Fibroblast of skin of right biceps (primary cell): ENCODE results near the gene SAMD4B.
"Not testable (repeated sequence)": the region's sequence is repeated elsewhere in the genome, so short reads cannot be mapped to it uniquely, and the experiment has no call there.

ENCODE experiments used
- DNase-seq: peaks from one replicate; pipeline ENCODE4 v3.0.0-alpha.2; 2013

The SAMD4B gene

DNA sequence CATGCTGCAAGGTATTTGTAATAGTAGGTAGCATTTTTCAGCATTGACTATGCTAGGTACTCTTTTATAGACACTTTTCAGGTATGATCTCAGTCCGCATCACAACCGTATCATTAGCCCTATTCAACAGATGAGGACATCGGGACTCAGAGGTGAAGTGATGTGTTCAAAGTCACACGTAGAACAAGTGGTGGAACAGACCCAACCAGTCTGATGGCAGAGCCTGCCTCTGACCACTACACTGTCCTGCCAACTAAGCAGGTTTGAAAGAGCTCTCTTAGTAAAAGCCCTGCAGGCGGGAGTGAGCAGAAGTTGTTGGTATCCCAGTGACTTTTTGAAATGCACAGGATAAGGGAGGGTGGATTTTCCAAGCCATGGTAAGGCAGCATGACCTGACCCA lies 28.5 kb downstream of the SAMD4B start:
- no peak for DNase-seq

DNA sequence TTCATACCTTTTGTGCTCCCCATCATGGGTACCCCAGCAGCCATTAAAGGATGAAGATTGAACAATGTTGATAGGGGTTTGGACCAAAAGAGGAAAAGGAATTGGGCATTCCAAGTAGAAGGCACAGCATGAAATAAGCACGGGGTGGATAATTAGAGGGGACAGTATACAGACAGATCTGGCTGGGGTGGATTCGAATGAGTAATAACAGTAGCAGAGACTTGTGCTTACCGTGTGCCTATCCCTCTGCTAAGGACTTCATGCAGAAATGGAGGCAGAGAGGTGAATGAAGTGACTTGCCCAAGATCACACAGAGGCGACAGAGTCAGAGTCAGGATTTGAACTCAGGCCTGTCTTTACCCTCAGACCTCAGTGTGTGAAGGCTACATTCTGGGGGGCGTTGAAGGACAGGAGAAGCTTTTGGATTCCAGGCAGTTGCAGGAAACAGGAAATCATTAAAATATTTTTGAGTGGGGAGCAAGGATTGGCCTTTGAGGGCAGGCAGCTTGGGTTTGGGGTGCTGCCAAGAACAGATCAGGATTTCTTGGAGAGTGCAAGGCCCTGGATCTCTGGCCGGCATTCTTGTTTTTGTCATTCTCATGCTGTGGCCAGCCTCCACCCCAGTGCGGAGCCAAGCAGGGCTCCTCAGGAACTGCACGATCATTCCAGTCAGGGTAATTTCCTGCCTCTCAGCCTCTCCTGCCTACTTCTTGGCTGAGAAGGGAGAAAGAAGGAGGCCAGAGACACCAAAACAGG lies 30.0 kb downstream of the SAMD4B start:
- DNase-seq = peak; percentile 97

DNA sequence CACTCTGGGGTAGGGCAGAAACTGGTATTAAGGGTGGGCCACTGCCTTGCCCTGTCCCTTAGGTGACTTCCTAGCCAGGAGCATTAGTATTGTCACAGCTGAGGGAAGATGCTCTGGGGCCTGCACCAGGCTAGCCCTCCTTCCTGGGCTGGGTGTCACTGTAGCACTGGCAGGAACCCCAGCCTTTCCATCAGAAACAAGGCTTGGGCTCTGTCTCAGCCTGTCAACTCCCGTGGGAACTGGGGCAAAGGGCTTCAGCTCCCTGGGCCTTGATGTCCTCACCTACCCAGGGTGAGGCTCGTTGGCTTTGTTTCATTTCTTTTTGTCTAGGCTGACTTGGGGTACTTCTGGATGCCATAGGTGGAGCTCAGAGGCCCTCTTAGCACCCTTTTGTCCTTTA lies 30.7 kb downstream of the SAMD4B start:
- peak; percentile 27 for DNase-seq

DNA sequence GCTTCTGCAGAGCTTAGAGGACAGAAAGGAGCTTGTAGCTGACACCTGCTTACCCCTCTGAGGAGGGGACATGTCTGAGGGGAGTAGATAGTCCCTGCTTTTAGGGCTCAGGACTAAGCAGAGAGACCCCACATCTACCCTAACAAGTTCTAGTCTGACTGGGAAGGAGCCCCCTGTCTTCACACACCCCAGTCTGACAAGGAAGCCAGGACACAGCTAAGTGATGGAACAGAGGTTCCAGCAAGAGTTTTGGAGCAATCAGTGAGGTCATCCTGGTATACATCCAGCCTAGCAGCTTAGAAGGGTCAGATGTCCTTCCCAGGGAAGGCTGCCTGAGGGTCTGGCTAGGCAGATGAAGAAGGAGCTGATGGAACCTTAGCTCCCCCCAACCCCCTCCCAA lies 33.7 kb downstream of the SAMD4B start:
- DNase-seq = no peak

DNA sequence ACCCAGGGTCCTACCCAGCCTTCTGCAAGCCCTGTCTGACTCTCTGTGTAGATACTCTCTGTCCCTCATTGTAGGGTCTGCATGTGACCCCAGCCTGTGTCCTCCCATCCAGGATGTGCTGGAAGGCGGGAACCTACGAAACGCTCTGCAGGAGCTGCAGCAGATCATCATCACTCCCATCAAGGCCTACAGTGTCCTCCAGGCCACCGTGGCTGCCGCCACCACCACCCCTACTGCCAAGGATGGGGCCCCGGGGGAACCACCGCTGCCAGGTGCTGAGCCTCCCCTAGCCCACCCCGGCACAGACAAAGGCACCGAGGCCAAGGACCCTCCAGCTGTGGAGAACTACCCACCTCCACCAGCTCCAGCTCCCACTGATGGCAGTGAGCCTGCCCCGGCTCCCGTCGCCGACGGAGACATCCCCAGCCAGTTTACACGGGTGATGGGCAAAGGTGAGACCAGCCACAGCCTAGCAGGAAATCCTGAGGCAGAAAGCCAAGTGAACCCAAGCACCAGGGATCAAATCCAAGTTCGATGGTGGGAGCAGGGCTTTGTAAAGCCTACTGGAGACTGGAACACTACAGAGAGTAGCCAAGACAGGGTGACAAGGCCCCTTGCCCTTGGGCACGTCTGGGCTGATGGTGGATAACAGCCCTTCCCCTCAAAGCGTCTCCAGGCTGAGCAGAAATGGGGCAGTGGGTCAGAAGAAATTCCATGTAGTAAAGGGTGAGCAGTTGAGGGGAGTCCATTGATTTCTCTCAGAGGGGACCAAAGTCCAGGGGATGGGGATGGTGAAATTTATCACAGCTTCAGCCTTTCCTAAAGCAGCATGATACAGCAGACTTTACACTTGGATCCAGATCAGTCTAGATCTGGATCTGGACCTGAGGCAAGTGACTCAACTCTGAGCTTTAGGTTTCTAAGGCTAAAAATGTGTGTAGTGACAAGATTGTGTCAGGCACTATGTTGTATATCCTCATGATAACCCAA lies 35.4 kb downstream of the SAMD4B start:
- no peak for DNase-seq

DNA sequence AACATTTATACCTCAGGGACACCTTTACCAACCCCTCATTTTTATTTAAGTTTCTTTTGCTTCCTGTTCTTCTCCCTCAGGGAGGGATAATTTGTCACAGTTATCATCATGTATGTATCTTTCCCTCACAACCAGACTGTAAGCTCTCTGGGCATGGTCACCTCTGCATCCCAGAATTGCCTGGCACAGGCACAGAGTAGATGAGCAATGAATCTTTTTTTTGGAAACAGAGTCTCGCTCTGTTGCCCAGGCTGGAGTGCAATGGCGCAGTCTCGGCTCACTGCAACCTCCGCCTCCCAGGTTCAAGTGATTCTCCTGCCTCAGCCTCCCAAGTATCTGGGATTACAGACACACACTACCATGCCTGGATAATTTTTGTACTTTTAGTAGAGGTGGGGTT lies 37.1 kb downstream of the SAMD4B start:
- not testable (repeated sequence) for DNase-seq

DNA sequence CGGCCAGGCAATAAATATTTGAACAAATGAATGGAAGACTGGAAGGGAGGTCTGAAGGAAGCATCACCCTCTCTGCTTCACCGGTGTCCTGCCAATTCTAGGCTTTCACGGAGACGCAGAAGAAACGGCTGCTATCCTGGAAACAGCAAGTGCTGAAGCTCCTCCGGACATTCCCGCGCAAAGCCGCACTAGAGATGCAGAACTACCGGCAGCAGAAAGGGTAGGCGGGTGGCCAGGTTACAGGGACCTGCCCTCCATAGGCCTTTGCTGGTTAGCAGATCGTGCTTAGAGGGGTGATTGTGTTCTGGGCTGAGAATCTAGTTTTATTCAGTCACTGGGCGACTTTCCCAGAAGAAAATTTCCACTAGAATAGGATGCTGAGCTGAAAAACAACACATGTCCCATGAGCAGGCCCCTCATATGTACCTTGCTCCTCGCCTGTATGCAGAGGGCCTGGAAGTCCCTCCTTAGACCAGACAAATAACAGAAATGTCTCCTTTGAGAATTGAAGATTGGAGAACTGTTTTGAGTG lies 37.7 kb downstream of the SAMD4B start:
- no peak for DNase-seq

DNA sequence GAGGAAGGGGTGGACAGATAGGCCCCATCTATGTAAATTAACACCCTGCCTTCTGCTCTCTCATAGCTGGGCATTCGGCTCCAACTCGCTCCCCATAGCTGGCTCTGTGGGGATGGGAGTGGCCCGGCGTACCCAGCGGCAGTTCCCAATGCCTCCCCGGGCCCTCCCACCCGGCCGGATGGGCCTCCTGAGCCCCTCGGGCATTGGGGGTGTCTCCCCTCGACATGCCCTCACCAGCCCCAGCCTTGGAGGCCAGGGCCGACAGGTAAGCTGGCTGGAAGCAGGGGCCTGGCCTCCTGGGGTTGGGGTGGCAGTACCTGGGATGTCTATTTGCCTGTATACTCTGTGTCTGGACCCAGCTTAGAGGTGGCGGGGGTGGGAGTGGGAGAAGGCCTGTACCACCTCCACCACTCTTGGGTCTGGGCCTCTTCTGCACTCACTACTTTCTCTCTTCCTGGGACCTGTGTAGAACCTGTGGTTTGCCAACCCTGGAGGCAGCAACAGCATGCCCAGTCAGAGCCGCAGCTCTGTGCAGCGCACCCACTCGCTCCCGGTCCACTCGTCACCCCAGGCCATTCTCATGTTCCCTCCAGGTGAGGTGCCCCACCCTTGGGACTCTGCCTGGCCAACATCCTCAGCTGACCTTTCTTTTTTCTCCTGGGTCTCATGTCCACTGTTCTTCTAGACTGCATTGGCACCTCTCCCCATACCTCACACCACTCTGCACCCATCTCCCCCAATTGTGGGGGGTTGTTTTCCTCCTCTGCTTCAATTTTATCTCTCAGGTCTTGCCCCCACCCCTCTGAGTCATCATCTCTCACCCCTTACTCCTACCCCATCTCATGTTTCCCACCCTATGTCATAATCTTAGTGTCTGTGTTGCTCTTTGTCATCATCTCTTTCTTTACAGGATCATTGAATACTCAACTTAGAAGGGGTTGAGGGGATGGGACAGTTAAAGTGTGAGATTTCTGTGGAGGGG lies 38.6 kb downstream of the SAMD4B start:
- DNase-seq = no peak

DNA sequence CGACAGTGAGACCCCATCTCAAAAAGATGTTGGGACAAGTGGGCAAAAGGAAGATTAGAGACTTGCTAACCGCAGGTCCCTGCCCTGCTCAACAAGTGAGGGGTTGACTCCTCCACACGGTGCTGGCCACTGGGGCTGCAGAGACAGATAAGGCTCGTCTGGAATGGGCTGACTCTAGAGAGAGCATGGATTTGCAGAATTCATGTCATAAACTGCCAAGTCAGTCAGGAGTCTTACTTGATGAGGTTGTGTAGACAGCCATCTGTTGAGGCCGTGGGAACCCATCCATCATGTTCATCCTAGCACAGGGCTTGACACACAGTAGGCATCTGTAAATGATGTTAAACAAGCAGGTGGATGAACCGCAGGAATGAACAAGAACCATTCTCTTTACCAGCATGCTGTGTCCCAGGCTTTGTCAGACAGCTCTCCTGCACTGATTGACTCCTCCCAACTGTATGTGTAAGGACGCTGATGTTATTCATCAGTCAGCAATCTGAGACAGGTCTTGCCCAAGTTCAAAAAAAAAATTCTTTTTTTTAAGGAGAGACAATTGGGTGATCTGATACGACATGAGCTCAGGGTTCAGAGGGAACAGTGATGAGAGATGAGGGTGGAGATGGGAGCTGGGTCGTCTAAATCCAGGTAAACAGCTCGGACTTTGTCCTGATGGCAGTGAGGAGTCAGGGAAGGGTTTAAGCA lies 39.8 kb downstream of the SAMD4B start:
- no peak for DNase-seq

DNA sequence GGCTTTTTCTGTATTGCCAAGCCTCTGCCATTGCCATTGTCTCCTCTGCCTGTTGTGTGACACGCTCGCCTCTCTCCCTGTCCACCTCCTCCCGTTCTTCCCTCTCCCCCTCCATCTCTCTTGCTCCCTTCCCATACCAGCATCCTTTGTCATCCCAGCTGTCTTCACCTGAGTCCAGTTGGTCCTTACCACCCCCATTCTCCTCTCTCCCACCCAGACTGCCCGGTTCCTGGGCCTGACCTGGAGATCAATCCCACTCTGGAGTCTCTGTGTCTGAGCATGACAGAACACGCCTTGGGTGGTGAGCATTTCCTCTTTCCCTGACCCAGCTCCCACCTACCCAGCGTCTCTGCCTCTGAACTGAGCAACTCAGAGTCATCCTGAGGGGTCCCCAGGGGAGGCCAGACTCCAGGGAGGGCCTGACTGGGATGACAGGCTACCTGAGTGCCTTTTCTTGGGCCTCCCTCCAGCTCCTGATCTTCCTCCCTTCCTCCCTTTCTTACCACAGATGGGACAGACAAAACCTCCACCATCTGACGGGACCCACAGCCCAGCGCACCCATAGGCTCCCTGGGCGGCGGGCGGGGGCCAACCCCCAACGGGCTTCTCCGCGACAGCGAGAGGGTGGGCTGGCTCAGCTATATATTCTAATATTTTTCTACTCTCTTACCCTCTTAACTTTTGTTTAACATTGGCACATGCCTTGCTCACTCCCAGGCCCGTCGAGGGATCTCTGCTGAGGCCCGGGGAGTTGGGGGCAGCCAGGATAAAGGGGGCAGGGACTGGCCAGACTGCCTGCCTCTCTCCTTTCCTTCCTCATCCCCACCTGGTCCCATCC lies 41.0 kb downstream of the SAMD4B start:
- no peak for DNase-seq

DNA sequence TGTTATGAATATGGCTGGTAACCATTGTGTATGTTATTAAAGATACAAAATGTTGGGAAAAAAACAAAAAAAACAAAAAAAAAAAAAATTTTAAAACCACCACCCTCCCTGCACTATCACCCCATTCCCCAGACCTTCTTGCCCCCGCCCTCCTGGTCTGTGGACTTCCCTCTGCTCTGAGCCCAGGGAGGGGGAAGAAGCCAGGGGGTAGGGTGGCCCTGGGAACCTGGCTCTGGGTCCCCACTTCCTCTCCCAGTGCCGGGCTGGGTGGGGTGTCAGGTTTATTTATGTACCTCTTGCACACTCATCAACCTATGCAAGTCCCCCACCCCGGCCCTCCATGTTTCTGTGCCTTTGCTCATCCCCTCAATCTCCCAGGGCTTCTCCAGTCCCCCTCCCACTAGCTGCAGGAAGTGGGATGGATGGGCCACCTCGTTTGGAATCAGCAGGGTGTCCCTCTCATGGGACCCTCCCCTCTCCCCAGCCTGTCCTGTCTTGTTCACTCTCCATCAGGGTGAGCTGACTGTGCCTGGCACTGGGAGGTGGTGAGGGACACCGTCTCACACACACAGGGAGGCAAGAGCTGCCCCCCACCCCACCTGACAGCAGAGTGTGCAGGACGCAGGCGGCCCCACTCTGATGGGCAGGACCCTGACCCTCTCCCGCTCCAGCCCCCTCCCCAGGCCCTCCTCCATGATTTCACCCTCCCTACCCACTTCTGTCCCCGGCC lies 42.8 kb downstream of the SAMD4B start:
- DNase-seq = no peak

DNA sequence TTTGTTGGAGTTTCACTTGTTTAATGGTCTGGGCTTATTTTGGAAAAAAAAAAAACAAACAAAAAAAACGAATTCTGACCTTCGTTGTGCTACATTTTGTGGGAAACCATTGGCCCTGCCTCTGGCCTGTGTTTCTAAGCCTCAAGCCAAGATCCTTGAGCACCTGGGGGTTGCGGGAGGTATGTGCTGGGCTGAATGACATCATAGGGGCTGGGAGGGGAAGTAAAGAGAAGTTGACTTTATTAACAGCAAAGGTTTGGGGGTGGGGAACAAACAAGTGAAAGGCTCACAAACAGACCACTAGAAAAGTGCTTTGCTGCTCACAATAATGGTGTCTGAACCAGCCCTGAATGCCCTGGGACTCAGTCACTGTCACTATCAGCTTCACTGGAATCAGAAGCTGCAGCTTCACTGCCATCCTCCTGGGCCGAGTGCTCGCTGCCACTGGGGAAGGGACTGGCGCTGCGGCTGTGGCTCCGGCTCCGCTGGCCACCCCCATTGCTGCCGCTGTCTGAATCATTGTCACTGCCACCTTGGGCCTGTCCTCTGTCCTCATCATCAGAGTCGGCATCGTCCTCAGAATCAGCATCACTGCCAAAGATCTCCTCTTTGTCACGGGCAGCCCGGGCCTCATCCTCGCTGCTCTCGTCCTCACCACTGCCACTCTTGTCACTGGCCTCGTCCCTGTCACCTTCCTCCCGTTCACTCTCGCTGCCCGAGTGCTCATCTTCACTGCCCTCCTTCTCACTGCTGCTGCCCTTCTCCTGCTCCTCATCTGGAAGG lies 43.6 kb downstream of the SAMD4B start:
- DNase-seq = no peak

DNA sequence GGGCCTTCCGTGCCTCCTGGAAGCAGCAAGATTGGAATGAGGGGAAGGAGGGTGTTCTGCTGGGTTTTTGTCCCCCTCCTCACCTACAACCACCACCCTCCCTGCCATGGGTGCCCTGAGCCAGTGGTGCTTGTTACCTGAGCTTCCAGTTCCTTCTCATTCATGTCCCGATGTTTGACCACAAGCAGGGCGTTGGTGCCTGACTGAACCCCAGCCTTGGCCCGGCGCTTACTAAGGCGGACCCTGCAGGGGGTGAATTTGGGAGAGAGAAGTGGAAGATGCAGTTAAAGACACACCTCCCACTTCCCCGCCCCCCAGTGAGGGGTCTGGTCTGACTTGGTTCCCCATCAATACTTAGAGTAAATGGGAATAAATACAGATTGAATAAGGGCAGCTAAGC lies 44.3 kb downstream of the SAMD4B start:
- DNase-seq = no peak

DNA sequence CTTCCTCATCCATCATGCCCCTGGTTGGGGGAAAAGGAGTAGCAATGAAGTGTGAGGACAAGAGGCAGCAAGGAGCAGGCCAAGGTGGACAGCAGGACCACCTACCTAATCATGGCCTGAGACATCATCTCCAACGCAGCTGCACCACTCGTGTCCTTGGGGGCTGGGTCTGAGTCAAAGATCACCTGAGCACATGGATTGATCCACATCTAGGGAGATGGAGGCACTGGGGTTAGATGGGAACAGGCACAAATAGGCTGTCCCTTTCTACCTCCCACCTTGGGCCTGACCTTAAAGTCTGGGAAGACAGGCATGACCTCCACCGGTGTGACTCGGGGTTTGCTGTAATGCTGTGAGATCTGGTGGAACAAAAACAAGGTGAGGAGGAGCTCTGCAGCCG lies 46.4 kb downstream of the SAMD4B start:
- DNase-seq = no peak

DNA sequence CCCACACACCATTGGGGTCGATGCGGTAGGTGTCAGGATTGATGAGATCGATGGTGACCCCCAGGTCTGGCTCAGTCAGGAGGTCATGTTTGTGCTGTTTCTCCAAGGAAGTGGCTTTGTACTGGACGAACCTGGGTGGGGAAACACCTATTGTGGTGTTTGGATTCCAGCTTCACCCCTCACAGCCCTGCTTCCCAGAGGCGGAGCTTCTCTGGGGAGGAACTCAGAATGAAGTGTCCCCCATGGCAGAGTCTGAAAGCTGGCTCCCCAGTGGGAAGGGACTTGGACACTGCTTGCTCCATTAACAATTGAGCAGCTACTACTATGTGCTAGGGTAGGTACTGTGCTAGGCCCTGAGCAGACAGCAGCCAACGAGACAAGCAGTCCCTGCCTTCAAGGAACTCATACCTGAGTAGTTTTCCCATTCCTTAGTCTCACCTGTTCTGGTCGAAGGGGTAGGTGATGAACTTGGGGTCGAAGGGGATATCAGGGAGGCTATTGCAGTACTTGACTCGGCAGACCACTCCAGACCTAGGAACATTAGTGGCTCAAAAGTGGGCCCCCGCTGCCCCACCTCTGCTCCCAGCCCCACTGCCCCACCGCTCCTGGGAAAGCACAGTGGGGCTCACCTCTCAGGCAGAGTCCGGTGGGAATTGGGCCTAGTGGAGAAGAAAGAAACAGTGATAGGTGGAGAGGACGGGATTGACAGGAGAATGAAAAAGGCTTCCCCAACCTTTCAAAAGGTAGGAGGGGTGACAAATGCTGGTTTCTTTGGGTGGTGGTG lies 47.6 kb downstream of the SAMD4B start:
- DNase-seq = no peak

DNA sequence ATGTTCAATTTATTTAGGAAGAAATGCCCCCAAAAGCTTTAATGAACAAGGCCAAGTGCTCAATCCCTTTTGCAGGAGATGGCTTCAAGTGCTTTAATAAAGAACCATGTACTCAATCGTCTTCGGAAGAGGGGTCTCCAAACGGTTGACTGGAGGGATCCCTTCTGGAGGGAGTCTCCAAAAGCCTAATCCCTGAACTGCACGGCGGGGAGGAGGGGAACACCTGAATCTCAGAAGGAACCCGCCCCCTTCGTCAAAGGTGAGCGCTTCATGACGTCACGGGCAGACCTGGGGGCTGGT lies 48.2 kb downstream of the SAMD4B start:
- DNase-seq = no peak

DNA sequence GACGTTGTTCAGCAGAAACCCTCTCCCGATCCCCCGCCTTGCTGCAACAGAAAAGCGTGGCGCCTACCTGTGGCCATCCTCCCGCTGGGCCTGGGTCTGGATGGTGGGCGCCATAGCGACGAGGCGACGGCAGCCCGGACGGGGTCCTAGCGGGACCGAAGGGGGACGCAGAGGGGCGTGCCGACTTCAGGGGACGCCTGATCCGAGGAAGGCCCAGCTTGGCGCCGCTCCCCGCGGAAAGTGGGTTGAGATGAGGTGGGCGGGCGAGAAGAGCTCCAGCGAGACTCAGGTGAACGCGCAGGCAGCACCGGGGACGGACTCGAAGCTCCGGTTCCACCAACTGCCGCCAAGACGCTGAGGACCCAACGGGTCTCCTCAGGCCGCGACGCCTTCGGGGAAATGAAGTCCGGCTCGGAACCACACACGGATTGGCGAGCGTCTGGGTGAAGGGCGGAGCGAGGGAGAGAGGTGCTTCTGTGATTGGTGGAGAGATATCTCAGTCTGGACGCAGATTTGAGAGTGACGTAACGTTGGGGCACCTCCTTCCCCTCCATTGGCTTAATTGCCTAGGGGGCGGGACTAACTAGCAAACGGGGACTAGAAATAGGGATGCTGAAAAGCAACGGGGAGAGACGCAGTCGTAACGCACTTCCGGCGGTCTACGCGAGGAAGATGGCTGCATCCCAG lies 48.7 kb downstream of the SAMD4B start, which contains the start of the genes MED29 and PAF1:
Gene MED29 (plus strand): TSS at position 628 of the 687 bp plus-strand sequence. CDS start 45 bp downstream, at position 673.
Gene PAF1 (minus strand): TSS at position 356 of the 687 bp plus-strand sequence. CDS start 242 bp downstream, at position 114.
- peak; percentile 100 for DNase-seq
